GM19395 (cell line): ENCODE measurements around the gene CSNK1G2.
"Not testable (repeated sequence)": the region's sequence is repeated elsewhere in the genome, so short reads cannot be mapped to it uniquely, and the experiment has no call there.

Experiments used
- ATAC-seq: cut with Tn5 transposase; IDR thresholded peaks from one replicate; pipeline ENCODE4 v1.9.1; 2021; ENCODE audit warnings: mild to moderate bottlenecking, moderate library complexity; ENCODE audit not compliant: unreplicated experiment

Gene CSNK1G2

GRCh38 chr19:1986357-1987162, 45.6 kb downstream of the CSNK1G2 start:
- no peak for ATAC-seq

DNA sequence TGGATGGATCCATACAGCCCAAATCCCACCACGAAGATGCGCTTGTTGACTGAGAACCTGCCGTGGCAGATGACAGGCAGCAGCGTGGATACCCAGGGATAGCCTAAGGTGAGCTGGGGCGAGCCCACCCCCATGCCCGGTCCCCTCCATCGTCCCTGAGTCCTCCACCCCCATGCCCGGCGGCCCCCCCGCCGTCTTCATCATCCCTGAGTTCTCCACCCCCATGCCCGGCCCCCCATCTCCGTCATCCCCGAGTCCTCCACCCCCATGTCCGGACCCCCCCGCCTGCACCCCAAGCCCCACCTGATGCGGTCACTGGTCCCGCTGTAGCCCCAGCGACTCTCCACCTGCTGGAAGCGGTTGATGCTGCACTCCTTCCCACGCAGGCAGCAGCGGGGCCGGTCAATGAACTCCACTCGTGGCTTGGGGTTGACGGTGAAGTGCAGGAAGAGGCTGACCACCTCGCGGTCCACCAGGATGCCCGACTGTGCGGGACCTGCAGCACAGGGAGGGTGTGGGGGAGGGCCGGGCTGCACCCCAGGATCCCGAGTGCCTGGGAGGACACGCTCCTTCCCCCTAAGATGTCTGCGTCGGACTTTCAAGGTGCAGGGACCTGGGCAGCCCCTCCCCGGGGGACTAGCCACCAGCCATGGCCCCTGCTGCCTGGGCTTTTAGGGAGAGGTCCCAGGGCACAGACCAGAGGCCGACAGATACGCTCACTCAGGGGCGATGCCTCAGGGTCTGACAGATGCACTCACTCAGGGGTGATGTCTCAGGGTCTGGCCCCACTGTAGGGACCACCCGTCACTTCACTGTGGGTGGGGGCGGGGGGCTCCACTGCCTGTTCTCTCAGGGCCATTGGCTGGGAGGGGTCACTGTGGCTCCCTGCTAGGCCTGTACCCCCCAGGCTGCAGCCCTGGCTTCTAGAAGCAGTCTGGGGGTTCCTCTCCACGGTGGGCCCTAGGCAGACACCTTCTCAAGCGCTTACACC, 46.5 kb downstream of the CSNK1G2 start:
- no peak for ATAC-seq

DNA sequence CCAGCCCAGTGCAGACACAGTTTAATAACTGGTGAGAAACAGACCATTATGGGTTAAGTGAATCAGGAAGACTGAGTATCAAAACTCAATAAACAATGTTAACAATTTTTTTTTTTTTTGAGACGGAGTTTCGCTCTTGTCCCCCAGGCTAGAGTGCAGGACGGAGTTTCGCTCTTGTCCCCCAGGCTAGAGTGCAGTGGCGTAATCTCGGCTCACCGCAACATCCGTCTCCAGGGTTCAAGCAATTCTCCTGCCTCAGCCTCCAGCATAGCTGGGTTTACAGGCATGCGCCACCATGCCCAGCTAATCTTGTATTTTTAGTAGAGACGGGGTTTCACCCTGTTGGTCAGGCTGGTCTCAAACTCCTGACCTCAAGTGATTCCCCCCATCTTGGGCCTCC, 47.5 kb downstream of the CSNK1G2 start:
- not testable (repeated sequence) for ATAC-seq

GRCh38 chr19:1989513-1990229, 48.7 kb downstream of the CSNK1G2 start:
- no peak for ATAC-seq

- no peak for ATAC-seq
These were observed 49.5 kb downstream of the CSNK1G2 start for GRCh38 chr19:1990230-1991017.

- no peak for ATAC-seq
These were observed 50.3 kb downstream of the CSNK1G2 start for GRCh38 chr19:1991018-1991913.

DNA sequence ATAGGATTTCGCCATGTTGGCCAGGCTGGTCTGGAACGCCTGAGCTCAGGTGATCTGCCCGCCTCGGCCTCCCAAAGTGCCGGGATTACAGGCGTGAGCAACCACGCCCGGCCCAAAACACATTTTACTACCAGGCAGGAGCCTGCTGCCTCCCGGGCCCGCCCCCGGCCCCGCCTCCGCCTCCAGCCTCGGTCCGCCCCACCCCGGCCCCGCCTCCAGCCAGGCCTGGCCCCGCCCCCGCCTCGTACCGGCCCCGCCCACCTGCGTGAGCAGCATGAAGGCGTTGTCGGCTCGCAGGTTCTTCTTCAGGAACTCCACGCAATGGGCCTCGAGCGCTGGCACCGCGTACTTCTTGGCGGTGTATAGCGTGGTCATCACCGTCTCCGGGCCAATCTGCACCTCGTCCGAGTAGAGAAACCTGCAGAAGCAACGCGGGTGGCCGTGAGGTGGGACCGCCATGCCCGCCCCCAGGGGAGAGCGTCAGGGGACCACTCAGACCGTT, 51.8 kb downstream of the CSNK1G2 start:
- ATAC-seq = no peak

DNA sequence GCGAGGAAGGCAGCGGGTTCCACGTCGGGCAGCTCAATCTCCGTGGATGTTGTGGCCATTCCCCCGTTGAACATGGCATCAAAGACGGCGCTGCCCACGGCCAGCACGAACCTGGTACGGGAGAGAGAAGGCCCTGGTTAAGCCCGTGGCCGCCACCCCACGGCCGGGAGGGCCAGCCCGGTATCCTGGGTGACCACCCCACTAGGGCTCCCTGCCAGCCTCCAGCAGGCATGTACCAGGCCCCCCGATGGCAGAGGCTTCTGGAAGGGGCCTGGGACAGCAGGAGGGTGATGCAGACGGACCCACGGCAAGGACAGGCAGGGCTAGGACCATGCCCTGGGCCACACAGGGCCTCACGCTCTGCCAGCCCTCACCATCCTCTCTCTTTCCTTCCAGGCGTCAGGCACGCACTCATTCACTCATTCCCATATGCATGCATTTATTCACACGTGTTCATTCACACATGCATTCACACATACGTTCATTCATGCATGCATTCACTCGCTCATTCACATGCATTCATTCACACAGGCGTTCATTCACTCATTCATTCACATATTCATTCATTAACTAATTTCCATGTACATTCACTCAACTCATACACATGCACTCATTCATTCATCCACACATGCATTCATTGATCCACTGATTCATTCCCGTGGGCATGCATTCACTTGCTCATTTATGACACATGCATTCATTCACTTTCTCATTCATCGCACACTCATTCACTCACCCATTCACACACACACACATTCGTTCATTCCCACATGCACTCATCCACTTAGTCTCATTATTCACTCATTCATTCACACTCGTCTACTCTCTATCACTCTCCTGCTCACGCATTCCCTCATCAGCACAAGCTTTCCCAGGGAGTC, 56.6 kb downstream of the CSNK1G2 start:
- ATAC-seq = no peak

DNA sequence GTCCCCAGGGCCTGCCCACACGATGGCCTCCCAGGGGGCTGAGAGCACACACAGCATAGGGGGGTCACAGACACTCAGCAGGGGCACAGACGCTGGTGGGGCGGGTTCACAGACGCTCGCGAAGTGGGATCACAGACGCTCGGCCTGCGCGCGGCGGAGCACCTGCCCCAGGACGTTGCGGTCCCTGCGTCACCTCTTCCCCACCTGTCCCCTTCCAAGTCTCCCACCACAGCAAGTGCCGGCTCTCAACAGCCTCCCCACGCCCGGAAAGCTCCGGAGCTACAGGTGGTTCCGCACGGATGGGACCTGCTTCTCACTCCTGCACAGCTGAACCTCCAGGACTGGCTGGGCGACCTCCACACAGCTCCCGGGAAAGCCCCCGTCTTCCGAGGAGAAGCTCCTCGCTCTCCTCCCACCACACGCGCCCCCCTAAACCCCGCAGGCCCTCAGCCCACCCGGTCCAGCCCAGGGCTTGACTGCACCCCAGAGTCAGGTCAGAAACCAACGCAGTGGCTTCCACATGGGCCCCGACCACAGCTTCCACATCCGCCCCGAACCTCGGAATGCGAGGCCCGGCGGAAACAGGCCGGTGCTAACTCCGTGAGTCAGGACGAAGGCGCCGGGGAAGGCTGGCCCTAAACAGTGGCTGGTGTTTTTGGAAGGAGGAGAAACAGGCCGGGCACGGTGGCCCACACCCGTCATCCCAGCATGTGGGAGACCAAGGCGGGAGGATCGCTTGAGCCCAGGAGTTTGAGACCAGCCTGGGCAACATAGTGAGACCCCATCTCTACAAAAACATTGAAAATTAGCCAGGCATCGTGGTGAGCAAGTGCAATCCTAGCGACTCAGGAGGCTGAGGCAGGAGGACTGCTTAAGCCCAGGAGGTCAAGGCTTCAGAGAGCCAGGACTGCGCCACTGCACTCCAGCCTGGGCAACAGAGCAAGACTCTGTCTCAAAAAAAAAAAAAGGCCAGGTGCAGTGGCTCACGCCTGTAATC, 58.0 kb downstream of the CSNK1G2 start:
- ATAC-seq = no peak

- no peak for ATAC-seq
These were observed 59.0 kb downstream of the CSNK1G2 start for GRCh38 chr19:1999856-2000515.

GRCh38 chr19:2003874-2004273, 62.9 kb downstream of the CSNK1G2 start:
- no peak for ATAC-seq

DNA sequence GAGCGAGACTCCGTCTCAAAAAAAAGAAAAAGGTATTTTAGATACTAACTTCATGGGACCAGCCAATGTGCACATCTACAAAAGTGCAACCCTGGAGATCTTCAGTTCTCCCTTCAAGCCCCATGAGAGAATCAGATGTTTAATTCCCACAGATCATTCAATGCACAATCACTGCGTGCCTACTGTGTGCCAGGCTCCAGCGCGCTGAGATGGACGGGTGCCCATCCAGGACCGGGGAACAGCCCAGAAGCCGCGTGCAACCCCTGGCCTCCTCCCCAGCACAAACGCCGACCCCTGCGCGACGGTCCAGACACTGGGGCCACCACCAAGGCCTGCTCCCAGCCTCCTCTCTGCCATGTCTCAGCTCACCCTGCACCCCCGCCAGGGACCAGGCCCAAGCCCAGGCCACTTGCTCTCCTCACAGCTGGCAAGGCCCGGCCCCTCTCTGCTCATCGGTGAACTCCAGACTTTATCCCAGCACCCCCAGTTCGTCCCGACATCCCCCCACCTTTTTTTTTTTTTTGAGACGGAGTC, 69.2 kb downstream of the CSNK1G2 start:
- ATAC-seq = no peak

GRCh38 chr19:2011169-2011568, 70.2 kb downstream of the CSNK1G2 start:
- ATAC-seq = no peak

DNA sequence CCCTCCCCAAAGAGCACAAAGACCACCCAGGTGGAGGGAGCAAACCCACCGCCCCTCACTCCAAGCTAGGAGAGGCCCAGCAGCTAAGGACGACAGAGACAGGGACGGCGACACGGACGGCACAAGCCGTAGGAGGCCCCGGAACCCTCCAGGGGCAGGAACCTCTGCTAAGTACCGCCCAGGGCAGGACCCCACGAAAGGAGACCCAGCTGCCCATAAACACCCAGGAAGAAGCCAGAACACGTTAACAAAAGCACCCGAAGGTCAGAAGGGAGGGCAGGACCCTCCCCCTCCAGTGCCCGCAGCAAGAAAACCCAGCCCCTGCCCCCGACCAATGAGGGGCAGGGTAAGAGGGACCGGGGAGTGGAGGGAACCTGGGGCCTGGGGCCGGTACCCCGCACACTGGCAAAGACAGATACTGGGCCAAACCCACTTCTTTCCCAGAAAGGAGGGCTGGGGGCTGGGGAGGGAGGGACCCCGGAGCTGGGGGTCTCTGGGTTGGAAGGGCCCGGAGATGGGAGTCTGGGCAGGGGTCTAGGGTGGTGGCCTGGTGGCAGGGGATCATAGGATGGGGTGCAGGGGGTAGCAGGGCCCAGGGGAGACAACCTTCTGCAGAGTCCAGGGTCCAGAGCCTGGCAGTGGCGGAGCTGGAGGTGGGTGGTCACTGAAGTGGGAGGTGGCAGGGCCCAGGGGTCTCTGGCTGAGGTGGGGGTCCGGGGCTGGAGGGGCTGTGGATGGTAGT, 72.1 kb downstream of the CSNK1G2 start:
- ATAC-seq = no peak

- ATAC-seq = no peak
These were observed 72.7 kb downstream of the CSNK1G2 start for GRCh38 chr19:2013683-2013961.

DNA sequence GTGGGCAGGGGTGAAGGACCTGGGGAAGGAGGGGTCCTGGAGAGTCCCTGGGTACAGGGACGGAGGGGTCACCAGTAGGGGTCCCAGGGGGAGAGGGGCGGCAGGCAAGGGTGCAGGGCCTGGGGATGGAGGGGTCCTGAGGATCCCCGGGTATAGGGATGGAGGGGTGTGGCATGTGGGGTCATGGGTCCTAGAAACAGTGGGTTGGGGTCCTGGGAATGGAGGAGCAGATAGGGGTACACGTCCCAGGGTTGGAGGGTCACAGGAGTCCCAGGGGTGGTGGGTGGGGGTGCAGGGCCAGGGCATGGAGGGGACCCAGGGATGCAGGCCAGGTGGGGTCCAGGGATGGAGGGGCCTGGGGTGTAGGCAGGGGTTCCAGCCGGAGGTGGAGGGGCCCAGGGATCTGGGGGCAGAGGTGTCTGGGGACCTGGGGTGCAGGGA, 73.2 kb downstream of the CSNK1G2 start:
- no peak for ATAC-seq
